Activated CD4-positive, alpha-beta memory T cell treated with anti-CD3 and anti-CD28 coated beads, Interleukin-2, amount 10 ng/mL, durations not matched to agents 7 days and 5 days (primary cell): Measurements from ENCODE around the gene PLK5. TPM values are rescaled to one million over a fixed set of nuclear protein-coding genes. Genes with fewer than 3 reads are reported as not detected.
A peak's percentile ranks its signal among the peaks of the same experiment; 100 is the strongest.

Experiments
- CTCF ChIA-PET: fragments of 350-600 bp; sonication (Branson Sonifier 250); formaldehyde crosslinking; loops from one replicate; lab custom pipeline; 2021; ENCODE audit warnings: antibody characterized with exemption, inconsistent platforms; lab: Charles Lee
- POLR2A ChIA-PET: fragments of 350-600 bp; sonication (Branson Sonifier 250); formaldehyde crosslinking; loops from one replicate; lab custom pipeline; 2021; ENCODE audit warnings: antibody characterized with exemption; lab: Charles Lee
- DNase-seq: peaks from one replicate; pipeline ENCODE4 v3.0.0-alpha.2; 2020
- H3K27ac Mint-ChIP-seq: one replicate; pipeline ENCODE4 v1.8.0; 2021; ENCODE audit warnings: mild to moderate bottlenecking, mixed read lengths
- H3K27me3 Mint-ChIP-seq: one replicate; pipeline ENCODE4 v1.8.0; 2021; ENCODE audit warnings: mixed read lengths
- H3K36me3 Mint-ChIP-seq: one replicate; pipeline ENCODE4 v1.8.0; 2021; ENCODE audit warnings: low read depth, mixed read lengths
- H3K4me1 Mint-ChIP-seq: one replicate; pipeline ENCODE4 v1.8.0; 2021; ENCODE audit warnings: mixed read lengths
- H3K4me3 Mint-ChIP-seq: one replicate; pipeline ENCODE4 v1.8.0; 2021; ENCODE audit warnings: mild to moderate bottlenecking, mixed read lengths
- H3K9me3 Mint-ChIP-seq: one replicate; pipeline ENCODE4 v1.8.0; 2021; ENCODE audit warnings: mixed read lengths
- total RNA-seq, 2 experiments: library from RNA; stranded (reverse); gene quantifications; one replicate each; pipeline ENCODE4 v1.2.3, GENCODE V29; 2021

PLK5 gene
- total RNA-seq, 2 experiments from 2014 or later: not detected

DNA sequence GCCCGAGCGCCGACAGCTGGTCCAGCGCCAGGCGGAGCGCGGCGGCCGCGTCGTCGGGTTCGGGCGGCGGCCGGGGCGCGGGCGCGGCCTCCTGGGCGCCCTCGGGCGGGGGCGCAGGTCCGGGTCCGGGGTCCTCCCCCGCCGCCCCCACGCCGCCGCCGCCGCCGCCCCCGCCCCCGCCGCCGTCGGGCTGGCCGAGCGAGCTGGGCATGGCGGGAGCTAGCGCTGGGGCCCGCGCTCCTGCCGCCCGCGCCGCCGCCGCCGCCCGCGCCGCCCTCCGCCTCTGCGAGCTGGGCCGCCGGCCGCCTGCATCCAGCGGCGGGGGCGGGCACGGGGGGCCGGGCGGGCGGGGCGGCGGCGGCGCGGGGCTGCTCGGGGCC lies 44.0 kb downstream of the PLK5 start:
- H3K36me3 Mint-ChIP-seq: no peaks in the 10 kb centered on the region
- H3K4me3 Mint-ChIP-seq: no peak overlapping the region
- DNase-seq: no peak
- POLR2A ChIA-PET: no interaction called here
- H3K9me3 Mint-ChIP-seq: no peaks in the 10 kb centered on the region
- H3K27me3 Mint-ChIP-seq: peaks cover 11% of the 10 kb centered on the region
- CTCF ChIA-PET: no interaction called here
- H3K4me1 Mint-ChIP-seq: peaks cover 7% of the 10 kb centered on the region
- no peak overlapping the region for H3K27ac Mint-ChIP-seq

DNA sequence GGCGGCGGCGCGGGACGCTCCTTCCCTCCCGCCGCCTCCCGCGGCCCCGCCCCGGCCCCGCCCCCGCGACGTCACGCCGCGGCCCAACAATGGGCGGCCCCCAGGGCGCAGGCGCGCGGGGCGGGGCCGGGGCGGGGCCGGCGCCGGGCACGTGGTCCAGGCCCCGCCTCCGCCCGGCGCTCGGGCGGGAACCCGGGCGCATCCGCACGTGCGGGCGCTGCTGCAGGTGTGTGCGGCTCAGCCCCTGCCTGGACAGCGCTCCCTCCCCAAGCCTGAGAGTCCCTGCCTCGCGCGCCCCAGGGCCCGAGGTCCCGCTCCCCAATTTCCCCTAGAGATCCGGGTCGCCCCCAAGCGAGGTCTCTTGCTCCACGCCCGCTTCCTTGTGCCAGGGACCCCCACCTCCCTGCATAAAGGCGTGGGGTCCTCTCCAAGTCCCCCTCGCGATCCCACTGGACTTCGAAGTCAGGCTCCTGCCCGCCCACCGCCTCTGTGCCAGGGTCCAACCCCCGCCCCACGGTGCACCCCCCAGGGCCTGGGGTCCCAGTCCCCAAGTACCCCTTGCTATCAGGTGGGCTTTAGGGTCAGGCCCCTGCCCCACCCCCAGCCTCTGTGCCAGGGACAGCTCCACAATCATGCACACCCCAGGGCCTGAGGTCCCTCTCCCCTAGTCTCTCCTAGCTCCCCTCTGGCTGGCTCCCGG lies 44.6 kb downstream of the PLK5 start, which contains the start of gene MEX3D:
MEX3D (minus strand) TSS at position 6 of the 700 bp plus-strand sequence. CDS start 267 bp downstream, outside the sequence.
- CTCF ChIA-PET: no interaction called here
- no peaks in the 10 kb centered on the region for H3K9me3 Mint-ChIP-seq
- DNase-seq: peak; percentile 83
- peaks cover 11% of the 10 kb centered on the region for H3K27me3 Mint-ChIP-seq
- no peaks in the 10 kb centered on the region for H3K36me3 Mint-ChIP-seq
- no peak within 1 kb of the TSS for H3K27ac Mint-ChIP-seq
- POLR2A ChIA-PET: no interaction called here
- H3K4me1 Mint-ChIP-seq: peaks cover 7% of the 10 kb centered on the region
- peak within 1 kb of the TSS; percentile 30 for H3K4me3 Mint-ChIP-seq

DNA sequence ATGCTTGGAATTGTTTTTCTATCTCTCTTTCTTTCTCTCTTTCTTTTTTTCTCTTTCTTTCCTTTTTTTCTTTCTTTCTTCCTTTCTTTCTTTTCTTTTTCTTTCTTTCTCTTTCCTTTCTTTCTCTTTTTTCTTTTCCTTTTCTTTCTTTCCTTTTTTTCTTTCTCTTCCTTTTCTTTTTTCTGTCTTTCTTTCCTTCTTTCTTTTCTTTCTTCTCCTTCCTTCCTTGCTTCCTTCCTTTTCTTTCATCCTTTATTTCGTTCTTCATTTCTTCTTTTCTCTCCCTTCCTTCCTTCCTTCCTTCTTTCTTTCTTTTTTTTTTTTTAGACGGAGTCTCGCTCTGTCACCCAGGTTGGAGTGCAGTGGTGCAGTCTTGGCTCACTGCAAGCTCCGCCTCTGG lies 46.1 kb downstream of the PLK5 start:
- DNase-seq: no peak
- Mint-ChIP-seq H3K36me3 (no peaks in the 10 kb centered on the region), H3K27me3 (peaks cover 11% of the 10 kb centered on the region), H3K4me3 (no peak overlapping the region), H3K27ac (no peak overlapping the region), H3K4me1 (peaks cover 7% of the 10 kb centered on the region), H3K9me3 (no peaks in the 10 kb centered on the region)
- POLR2A ChIA-PET: no interaction called here
- CTCF ChIA-PET: no interaction called here

- POLR2A ChIA-PET: no interaction called here
- Mint-ChIP-seq H3K36me3 (no peaks in the 10 kb centered on the region), H3K4me3 (no peak overlapping the region), H3K27ac (no peak overlapping the region), H3K9me3 (no peaks in the 10 kb centered on the region), H3K4me1 (peaks cover 7% of the 10 kb centered on the region), H3K27me3 (peaks cover 11% of the 10 kb centered on the region)
- DNase-seq: no peak
- CTCF ChIA-PET: no interaction called here
Observed at GRCh38 chr19:1570836-1571235, 47.0 kb downstream of the PLK5 start.

DNA sequence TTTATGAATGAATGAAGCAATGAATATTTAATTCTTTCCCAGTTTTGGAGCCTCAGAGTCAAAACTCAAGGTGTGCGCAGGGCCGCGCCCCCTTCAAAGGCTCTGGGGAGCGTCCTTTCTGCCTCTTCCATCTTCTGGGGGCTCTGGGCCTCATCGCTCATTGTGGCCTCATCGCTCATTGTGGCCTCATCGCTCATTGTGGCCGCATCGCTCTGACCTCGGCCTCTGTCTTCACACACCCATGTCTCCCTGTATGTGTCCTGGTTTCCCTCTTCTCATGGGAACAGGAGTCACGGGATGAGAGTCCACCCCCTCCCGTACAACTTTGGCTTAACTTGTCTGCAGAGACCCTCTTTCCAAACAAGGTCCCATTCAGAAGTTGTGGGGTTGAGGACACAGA lies 47.5 kb downstream of the PLK5 start:
- H3K36me3 Mint-ChIP-seq: no peaks in the 10 kb centered on the region
- H3K4me3 Mint-ChIP-seq: no peak overlapping the region
- H3K9me3 Mint-ChIP-seq: no peaks in the 10 kb centered on the region
- peaks cover 11% of the 10 kb centered on the region for H3K27me3 Mint-ChIP-seq
- no peak overlapping the region for H3K27ac Mint-ChIP-seq
- no peak for DNase-seq
- ChIA-PET CTCF (no interaction called here), POLR2A (no interaction called here)
- H3K4me1 Mint-ChIP-seq: peaks cover 7% of the 10 kb centered on the region

DNA sequence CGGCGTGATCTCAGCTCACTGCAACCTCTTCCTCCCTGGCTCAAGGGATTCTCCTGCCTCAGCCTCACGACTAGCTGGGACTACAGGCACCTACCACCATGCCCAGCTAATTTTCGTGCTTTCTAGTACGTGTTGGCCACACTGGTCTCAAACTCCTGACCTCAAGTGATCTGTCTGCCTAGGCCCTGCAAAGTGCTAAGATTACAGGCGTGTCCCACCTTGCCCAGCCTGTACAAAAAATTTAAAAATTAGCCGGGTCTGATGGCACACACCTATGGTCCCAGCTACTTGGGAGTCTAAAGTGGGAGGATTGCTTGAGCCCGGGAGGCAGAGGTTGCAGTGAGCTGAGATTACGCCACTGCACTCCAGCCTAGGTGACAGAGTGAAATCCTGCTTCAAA lies 48.9 kb downstream of the PLK5 start:
- CTCF ChIA-PET: no interaction called here
- DNase-seq: no peak
- peaks cover 7% of the 10 kb centered on the region for H3K4me1 Mint-ChIP-seq
- POLR2A ChIA-PET: no interaction called here
- H3K9me3 Mint-ChIP-seq: no peaks in the 10 kb centered on the region
- H3K36me3 Mint-ChIP-seq: no peaks in the 10 kb centered on the region
- no peak overlapping the region for H3K27ac Mint-ChIP-seq
- peaks cover 11% of the 10 kb centered on the region for H3K27me3 Mint-ChIP-seq
- no peak overlapping the region for H3K4me3 Mint-ChIP-seq

GRCh38 chr19:1574354-1575136 lies 50.7 kb downstream of the PLK5 start:
- Mint-ChIP-seq H3K4me1 (peaks cover 4% of the 10 kb centered on the region), H3K27me3 (peaks cover 10% of the 10 kb centered on the region), H3K36me3 (peaks cover 2% of the 10 kb centered on the region), H3K4me3 (no peak overlapping the region), H3K27ac (no peak overlapping the region), H3K9me3 (no peaks in the 10 kb centered on the region)
- DNase-seq: no peak
- CTCF ChIA-PET: no interaction called here
- POLR2A ChIA-PET: no interaction called here

- H3K27ac Mint-ChIP-seq: no peak overlapping the region
- H3K4me3 Mint-ChIP-seq: no peak overlapping the region
- no peaks in the 10 kb centered on the region for H3K9me3 Mint-ChIP-seq
- POLR2A ChIA-PET: no interaction called here
- DNase-seq: no peak
- H3K36me3 Mint-ChIP-seq: peaks cover 8% of the 10 kb centered on the region
- peaks cover under 1% of the 10 kb centered on the region for H3K27me3 Mint-ChIP-seq
- H3K4me1 Mint-ChIP-seq: no peaks in the 10 kb centered on the region
- CTCF ChIA-PET: no interaction called here
Observed at GRCh38 chr19:1575323-1576241, 51.7 kb downstream of the PLK5 start.

- H3K4me1 Mint-ChIP-seq: no peaks in the 10 kb centered on the region
- H3K27me3 Mint-ChIP-seq: no peaks in the 10 kb centered on the region
- ChIA-PET CTCF (no interaction called here), POLR2A (no interaction called here)
- H3K27ac Mint-ChIP-seq: no peak overlapping the region
- H3K9me3 Mint-ChIP-seq: no peaks in the 10 kb centered on the region
- peaks cover 14% of the 10 kb centered on the region for H3K36me3 Mint-ChIP-seq
- DNase-seq: no peak
- H3K4me3 Mint-ChIP-seq: no peak overlapping the region
Observed at GRCh38 chr19:1576242-1577089, 52.6 kb downstream of the PLK5 start.

- CTCF ChIA-PET: no interaction called here
- Mint-ChIP-seq H3K27ac (no peak overlapping the region), H3K36me3 (peaks cover 18% of the 10 kb centered on the region), H3K27me3 (no peaks in the 10 kb centered on the region), H3K4me3 (no peak overlapping the region), H3K9me3 (no peaks in the 10 kb centered on the region), H3K4me1 (no peaks in the 10 kb centered on the region)
- POLR2A ChIA-PET: no interaction called here
- no peak for DNase-seq
Observed at GRCh38 chr19:1577090-1577928, 53.4 kb downstream of the PLK5 start.

GRCh38 chr19:1577929-1578618 lies 54.2 kb downstream of the PLK5 start:
- Mint-ChIP-seq H3K27ac (no peak overlapping the region), H3K4me3 (no peak overlapping the region), H3K36me3 (peaks cover 22% of the 10 kb centered on the region), H3K9me3 (no peaks in the 10 kb centered on the region), H3K27me3 (no peaks in the 10 kb centered on the region), H3K4me1 (no peaks in the 10 kb centered on the region)
- ChIA-PET POLR2A (no interaction called here), CTCF (no interaction called here)
- DNase-seq: no peak
